Measurements from ENCODE around the gene SLC7A4.

The SLC7A4 gene

GRCh38 chr22:20996598-20997535 lies 35.5 kb downstream of the SLC7A4 start:
- TF ChIP-seq CTCF (IDR thresholded peaks at IDR 0.05; ENCODE audit: low read depth, low read length) = no peak
- H3K4me3 ChIP-seq (replicated peaks in 1 of 2; ENCODE audit: low read depth in 2 of 2, low read length in 2 of 2) = no peak overlapping the region
- DNase-seq (ENCODE audit: low read depth in 2 of 2) = no peak

GRCh38 chr22:20996031-20996410 lies 36.3 kb downstream of the SLC7A4 start:
- no peak overlapping the region for H3K4me3 ChIP-seq (replicated peaks in 1 of 2; ENCODE audit: low read depth in 2 of 2, low read length in 2 of 2)
- no peak for DNase-seq (ENCODE audit: low read depth in 2 of 2)
- no peak for TF ChIP-seq CTCF (IDR thresholded peaks at IDR 0.05; ENCODE audit: low read depth, low read length)

- no peak for TF ChIP-seq CTCF (IDR thresholded peaks at IDR 0.05; ENCODE audit: low read depth, low read length)
- H3K4me3 ChIP-seq (replicated peaks in 1 of 2; ENCODE audit: low read depth in 2 of 2, low read length in 2 of 2) = no peak overlapping the region
- DNase-seq (ENCODE audit: low read depth in 2 of 2) = no peak
These were observed 36.9 kb downstream of the SLC7A4 start for GRCh38 chr22:20995329-20996030.

GRCh38 chr22:20994902-20995241 lies 37.5 kb downstream of the SLC7A4 start:
- DNase-seq (ENCODE audit: low read depth in 2 of 2) = no peak
- no peak overlapping the region for H3K4me3 ChIP-seq (replicated peaks in 1 of 2; ENCODE audit: low read depth in 2 of 2, low read length in 2 of 2)
- no peak for TF ChIP-seq CTCF (IDR thresholded peaks at IDR 0.05; ENCODE audit: low read depth, low read length)

- no peak for DNase-seq (ENCODE audit: low read depth in 2 of 2)
- no peak for TF ChIP-seq CTCF (IDR thresholded peaks at IDR 0.05; ENCODE audit: low read depth, low read length)
- no peak overlapping the region for H3K4me3 ChIP-seq (replicated peaks in 1 of 2; ENCODE audit: low read depth in 2 of 2, low read length in 2 of 2)
These were observed 38.0 kb downstream of the SLC7A4 start for GRCh38 chr22:20994128-20994901.

GRCh38 chr22:20993304-20994127 lies 38.8 kb downstream of the SLC7A4 start:
- H3K4me3 ChIP-seq (replicated peaks in 1 of 2; ENCODE audit: low read depth in 2 of 2, low read length in 2 of 2) = no peak overlapping the region
- DNase-seq (ENCODE audit: low read depth in 2 of 2) = no peak
- TF ChIP-seq CTCF (IDR thresholded peaks at IDR 0.05; ENCODE audit: low read depth, low read length) = no peak
